ENCODE data around the gene ERICH6B.

ERICH6B gene

GRCh38 chr13:45518525-45519245 lies 96.9 kb downstream of the ERICH6B start:
- H3K36me3 Mint-ChIP-seq, result peaks cover 44% of the 10 kb centered on the region
- H3K9me3 Mint-ChIP-seq, result no peaks in the 10 kb centered on the region

DNA sequence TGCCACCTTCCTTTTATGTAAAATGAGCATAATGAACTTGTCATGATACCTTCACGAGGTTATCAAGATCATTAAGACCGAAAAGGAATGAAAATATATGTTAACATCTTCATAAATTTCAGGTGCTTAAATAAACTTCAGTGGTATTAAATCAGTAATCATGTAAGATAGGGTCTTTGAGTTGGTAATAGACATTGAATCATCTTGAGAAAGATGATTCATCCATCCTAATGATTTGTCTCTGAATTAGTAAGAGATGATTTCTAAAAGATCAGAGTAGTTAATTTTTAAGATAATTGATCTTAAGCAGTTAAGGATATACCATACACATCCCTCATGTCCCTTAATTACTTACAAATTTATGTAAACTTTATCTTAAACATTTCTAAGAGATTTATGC lies 98.8 kb downstream of the ERICH6B start:
- H3K4me1 Mint-ChIP-seq, result peaks cover 3% of the 10 kb centered on the region
- no peak for DNase-seq (ENCODE audit: low spot score in 2 of 2)
- no peak overlapping the region for H3K27ac Mint-ChIP-seq
- H3K4me3 Mint-ChIP-seq, result no peak overlapping the region
- peaks cover 33% of the 10 kb centered on the region for H3K36me3 Mint-ChIP-seq
- H3K9me3 Mint-ChIP-seq, result no peaks in the 10 kb centered on the region
- ATAC-seq (ENCODE audit: low read depth), result no peak
- H3K27me3 Mint-ChIP-seq, result no peaks in the 10 kb centered on the region

More at GRCh38 chr13:45518525-45519245, 96.9 kb downstream of the ERICH6B start:
- Mint-ChIP-seq H3K27ac (no peak overlapping the region), H3K4me1 (peaks cover 3% of the 10 kb centered on the region), H3K27me3 (no peaks in the 10 kb centered on the region), H3K4me3 (no peak overlapping the region)
- ATAC-seq (ENCODE audit: low read depth), result no peak
- no peak for DNase-seq (ENCODE audit: low spot score in 2 of 2)

DNA sequence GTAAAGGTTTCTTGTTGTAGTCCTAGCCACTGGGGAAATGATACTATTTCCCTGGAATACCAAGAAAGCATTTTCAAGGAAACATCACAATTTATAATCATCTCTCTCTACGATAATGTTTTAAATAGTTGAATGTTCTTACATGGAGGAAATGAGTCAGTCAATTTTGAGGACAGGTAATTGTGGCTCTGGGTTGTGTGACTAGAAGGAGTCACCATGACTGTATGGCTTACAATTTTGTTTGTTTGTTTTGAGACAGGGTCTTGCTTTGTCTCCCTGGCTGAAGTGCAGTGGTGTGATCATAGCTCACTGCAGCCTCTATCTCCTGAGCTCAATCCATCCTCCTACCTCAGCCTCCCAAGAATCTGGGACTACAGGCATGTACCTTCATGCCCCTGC lies 103.4 kb downstream of the ERICH6B start:
- H3K9me3 Mint-ChIP-seq, result no peaks in the 10 kb centered on the region
- H3K27me3 Mint-ChIP-seq, result no peaks in the 10 kb centered on the region
- H3K27ac Mint-ChIP-seq, result no peak overlapping the region
- no peak for ATAC-seq (ENCODE audit: low read depth)
- H3K4me3 Mint-ChIP-seq, result no peak overlapping the region
- peaks cover 16% of the 10 kb centered on the region for H3K36me3 Mint-ChIP-seq
- H3K4me1 Mint-ChIP-seq, result peaks cover 11% of the 10 kb centered on the region
- DNase-seq (ENCODE audit: low spot score in 2 of 2), result no peak

DNA sequence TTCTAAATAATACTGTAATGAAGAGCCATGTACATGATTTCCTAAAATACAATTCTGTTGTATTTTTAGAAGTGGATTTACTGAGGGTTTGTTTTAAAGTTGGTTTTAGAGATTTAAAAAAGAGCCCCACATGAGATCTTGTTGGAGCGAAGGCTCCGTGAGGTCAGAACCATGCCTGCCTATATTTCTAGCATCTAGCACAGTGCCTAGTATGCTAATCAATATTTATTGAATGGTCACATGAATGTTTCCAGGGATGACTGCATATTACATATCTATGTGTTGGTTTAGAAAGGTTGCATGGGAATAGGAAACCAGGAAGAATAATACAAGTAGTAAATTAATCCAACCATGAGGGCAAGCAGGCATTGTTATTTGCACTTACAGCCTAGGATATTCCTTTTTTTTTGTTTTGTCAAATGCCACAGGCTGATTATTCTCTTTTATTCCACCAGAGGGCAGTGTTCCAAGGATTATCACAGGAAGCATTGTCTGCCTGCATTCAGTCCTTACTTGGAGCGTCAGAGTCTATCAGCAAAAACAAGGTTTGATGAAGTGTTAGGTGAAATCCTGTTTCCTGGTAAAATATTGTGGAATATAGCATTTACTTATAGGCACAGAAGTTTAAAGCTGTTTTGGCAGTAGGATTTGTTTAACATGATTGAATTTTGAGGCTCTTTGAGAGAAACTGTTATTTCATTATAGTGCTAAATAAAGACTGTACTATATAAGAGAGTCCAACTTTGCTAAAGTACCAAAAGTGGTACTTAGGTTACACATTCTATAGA lies 104.0 kb downstream of the ERICH6B start:
- DNase-seq (ENCODE audit: low spot score in 2 of 2), result peak; percentile 13 to 51
- ATAC-seq (ENCODE audit: low read depth), result peak; percentile 60
- Mint-ChIP-seq H3K27ac (no peak overlapping the region), H3K9me3 (no peaks in the 10 kb centered on the region), H3K36me3 (peaks cover 19% of the 10 kb centered on the region), H3K27me3 (no peaks in the 10 kb centered on the region), H3K4me3 (no peak overlapping the region), H3K4me1 (peaks cover 11% of the 10 kb centered on the region)

- Mint-ChIP-seq H3K4me1 (peaks cover 14% of the 10 kb centered on the region), H3K27ac (no peak overlapping the region), H3K27me3 (no peaks in the 10 kb centered on the region), H3K4me3 (no peak overlapping the region), H3K9me3 (no peaks in the 10 kb centered on the region), H3K36me3 (peaks cover 23% of the 10 kb centered on the region)
- ATAC-seq (ENCODE audit: low read depth) (no peak), DNase-seq (ENCODE audit: low spot score in 2 of 2) (no peak)
These were observed 104.9 kb downstream of the ERICH6B start for GRCh38 chr13:45510672-45511071.

- ATAC-seq (ENCODE audit: low read depth) (peak; percentile 27), DNase-seq (ENCODE audit: low spot score in 2 of 2) (no peak)
- H3K36me3 Mint-ChIP-seq, result peaks cover 25% of the 10 kb centered on the region
- no peaks in the 10 kb centered on the region for H3K9me3 Mint-ChIP-seq
- H3K27ac Mint-ChIP-seq, result peak overlapping the region; percentile 85
- no peaks in the 10 kb centered on the region for H3K27me3 Mint-ChIP-seq
- H3K4me1 Mint-ChIP-seq, result peaks cover 14% of the 10 kb centered on the region
- no peak overlapping the region for H3K4me3 Mint-ChIP-seq
These were observed 106.8 kb downstream of the ERICH6B start for GRCh38 chr13:45508776-45509175.

- Mint-ChIP-seq H3K36me3 (peaks cover 32% of the 10 kb centered on the region), H3K4me3 (no peak overlapping the region), H3K9me3 (no peaks in the 10 kb centered on the region), H3K27ac (peak overlapping the region; percentile 62), H3K4me1 (peaks cover 16% of the 10 kb centered on the region), H3K27me3 (no peaks in the 10 kb centered on the region)
- no peak for ATAC-seq (ENCODE audit: low read depth)
- DNase-seq (ENCODE audit: low spot score in 2 of 2), result no peak
These were observed 108.7 kb downstream of the ERICH6B start for GRCh38 chr13:45506811-45507210.

DNA sequence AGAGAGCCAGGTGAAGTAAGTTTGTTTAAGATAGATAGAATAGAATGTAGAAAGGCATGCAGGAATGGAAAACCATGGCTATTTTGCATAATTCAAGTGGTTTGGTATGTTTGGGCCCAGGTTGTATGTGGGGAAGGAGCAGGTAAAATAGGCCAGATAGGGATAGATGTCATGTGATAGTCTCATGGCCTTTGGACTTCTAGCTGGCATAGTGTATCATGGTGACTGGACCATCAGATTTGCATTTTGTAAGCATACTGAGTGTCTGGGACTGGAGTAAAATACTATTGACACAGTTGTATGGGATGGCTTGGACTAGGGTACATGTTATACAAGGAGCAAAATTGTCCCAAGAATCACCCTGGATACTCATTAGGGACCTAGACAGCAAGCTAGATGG lies 111.9 kb downstream of the ERICH6B start:
- peaks cover 8% of the 10 kb centered on the region for H3K4me1 Mint-ChIP-seq
- H3K27me3 Mint-ChIP-seq, result no peaks in the 10 kb centered on the region
- H3K9me3 Mint-ChIP-seq, result no peaks in the 10 kb centered on the region
- peaks cover 32% of the 10 kb centered on the region for H3K36me3 Mint-ChIP-seq
- peak overlapping the region; percentile 1 for H3K27ac Mint-ChIP-seq
- ATAC-seq (ENCODE audit: low read depth) (no peak), DNase-seq (ENCODE audit: low spot score in 2 of 2) (no peak)
- H3K4me3 Mint-ChIP-seq, result no peak overlapping the region

- H3K4me1 Mint-ChIP-seq, result peaks cover 4% of the 10 kb centered on the region
- no peak for ATAC-seq (ENCODE audit: low read depth)
- DNase-seq (ENCODE audit: low spot score in 2 of 2), result no peak
- peak overlapping the region; percentile 45 for H3K27ac Mint-ChIP-seq
- H3K9me3 Mint-ChIP-seq, result no peaks in the 10 kb centered on the region
- no peak overlapping the region for H3K4me3 Mint-ChIP-seq
- peaks cover 32% of the 10 kb centered on the region for H3K36me3 Mint-ChIP-seq
- H3K27me3 Mint-ChIP-seq, result no peaks in the 10 kb centered on the region
These were observed 114.4 kb downstream of the ERICH6B start for GRCh38 chr13:45501175-45501526.

DNA sequence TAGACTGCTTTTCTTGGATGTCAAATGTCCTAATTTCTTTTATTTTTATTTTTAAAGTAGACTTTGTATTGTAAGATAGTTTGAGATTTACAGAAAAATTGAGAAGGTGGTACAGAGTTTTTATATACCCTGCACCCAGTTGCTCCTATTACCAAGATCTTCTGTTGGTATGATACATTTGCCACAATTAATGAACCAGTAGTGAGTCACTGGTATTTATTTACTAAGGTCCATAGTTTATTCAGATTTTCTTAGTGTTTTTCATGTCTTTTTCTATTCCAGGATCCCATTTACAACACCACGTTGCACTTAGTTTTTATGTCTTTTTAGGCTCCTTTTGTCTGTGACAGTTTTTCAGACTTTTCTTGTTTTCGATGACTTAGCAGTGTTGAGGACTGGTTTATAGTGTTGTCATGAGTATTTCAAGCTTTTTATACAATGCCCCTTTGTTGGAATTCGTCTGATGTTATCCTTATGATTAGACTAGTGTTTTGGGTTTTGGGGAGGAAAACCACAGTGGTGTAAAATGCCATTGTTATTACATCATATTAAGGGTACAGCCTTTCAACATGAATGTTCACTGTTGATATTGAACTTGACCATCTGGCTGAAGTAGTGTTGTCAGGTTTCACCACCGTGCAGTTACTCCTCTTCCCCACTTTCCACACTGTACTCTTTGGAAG lies 114.9 kb downstream of the ERICH6B start:
- H3K27ac Mint-ChIP-seq, result peak overlapping the region; percentile 45
- H3K9me3 Mint-ChIP-seq, result no peaks in the 10 kb centered on the region
- no peak overlapping the region for H3K4me3 Mint-ChIP-seq
- H3K27me3 Mint-ChIP-seq, result no peaks in the 10 kb centered on the region
- H3K4me1 Mint-ChIP-seq, result peaks cover 2% of the 10 kb centered on the region
- peaks cover 29% of the 10 kb centered on the region for H3K36me3 Mint-ChIP-seq
- DNase-seq (ENCODE audit: low spot score in 2 of 2) (no peak), ATAC-seq (ENCODE audit: low read depth) (no peak)

DNA sequence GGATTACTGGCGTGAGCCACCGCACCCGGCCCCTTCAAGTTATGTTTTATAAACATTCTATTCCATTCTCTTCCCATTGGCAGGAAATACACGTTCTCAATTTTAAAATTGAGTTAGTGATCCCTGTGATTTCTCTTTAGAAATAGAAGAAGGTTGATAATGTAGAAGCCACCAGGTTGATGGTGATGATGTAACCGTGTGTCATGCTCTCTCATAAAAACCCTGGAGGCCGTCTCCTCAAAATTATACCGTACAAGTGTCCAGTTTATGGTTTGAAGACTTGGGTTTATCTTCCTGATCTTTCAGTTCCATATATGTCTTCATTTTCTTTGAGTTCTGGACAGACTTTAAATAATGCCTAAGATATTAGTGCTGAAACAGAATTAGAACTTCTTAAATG lies 118.6 kb downstream of the ERICH6B start:
- DNase-seq (ENCODE audit: low spot score in 2 of 2) (no peak), ATAC-seq (ENCODE audit: low read depth) (no peak)
- Mint-ChIP-seq H3K4me3 (no peak overlapping the region), H3K9me3 (no peaks in the 10 kb centered on the region), H3K36me3 (peaks cover 23% of the 10 kb centered on the region), H3K4me1 (no peaks in the 10 kb centered on the region), H3K27me3 (no peaks in the 10 kb centered on the region), H3K27ac (peak overlapping the region; percentile 60)

- Mint-ChIP-seq H3K27ac (no peak overlapping the region), H3K36me3 (peaks cover 21% of the 10 kb centered on the region), H3K4me3 (no peak overlapping the region), H3K4me1 (no peaks in the 10 kb centered on the region), H3K9me3 (no peaks in the 10 kb centered on the region), H3K27me3 (no peaks in the 10 kb centered on the region)
- DNase-seq (ENCODE audit: low spot score in 2 of 2) (no peak), ATAC-seq (ENCODE audit: low read depth) (no peak)
These were observed 123.0 kb downstream of the ERICH6B start for GRCh38 chr13:45492538-45492937.
